HG02571 (cell line): ENCODE results near the gene OR7G3.

Experiments
- ATAC-seq: cut with Tn5 transposase; IDR thresholded peaks from one replicate; pipeline ENCODE4 v1.9.1; 2021; ENCODE audit warnings: mild to moderate bottlenecking, moderate library complexity; ENCODE audit not compliant: unreplicated experiment

OR7G3 gene

GRCh38 chr19:9109959-9110358 lies 16.8 kb downstream of the OR7G3 start:
- no peak for ATAC-seq

DNA sequence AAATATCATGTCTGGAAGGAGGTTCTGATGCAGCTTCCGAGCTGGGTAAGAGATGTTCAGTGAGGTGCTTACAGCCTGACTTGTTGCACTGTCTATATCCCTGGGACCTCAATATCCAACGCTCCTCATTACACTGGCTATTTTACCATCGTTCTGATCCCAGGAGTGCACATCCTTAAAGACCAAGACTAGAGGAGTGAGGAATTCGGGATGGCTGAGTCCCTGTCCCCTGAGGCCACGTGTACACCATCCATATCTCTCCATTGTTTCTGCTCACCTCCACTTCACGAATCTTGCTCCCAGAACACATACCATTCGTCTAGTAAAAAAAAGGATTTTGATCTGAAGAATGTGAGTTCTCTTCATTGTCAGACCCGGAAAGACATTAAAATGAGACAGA lies 19.4 kb downstream of the OR7G3 start, which contains the start of gene OR7G2:
OR7G2 (minus strand) TSS at position 101 of the 400 bp plus-strand sequence. CDS start 4,232 bp downstream, outside the sequence.
- no peak for ATAC-seq

- no peak for ATAC-seq
These were observed 40.0 kb downstream of the OR7G3 start, which contains the start of gene OR1M1 for GRCh38 chr19:9086761-9087160. OR1M1 (plus strand) TSS chr19:9087061; CDS start chr19:9093245, 6,184 bp downstream.

- no peak for ATAC-seq
These were observed 48.1 kb downstream of the OR7G3 start for GRCh38 chr19:9078651-9079050.

DNA sequence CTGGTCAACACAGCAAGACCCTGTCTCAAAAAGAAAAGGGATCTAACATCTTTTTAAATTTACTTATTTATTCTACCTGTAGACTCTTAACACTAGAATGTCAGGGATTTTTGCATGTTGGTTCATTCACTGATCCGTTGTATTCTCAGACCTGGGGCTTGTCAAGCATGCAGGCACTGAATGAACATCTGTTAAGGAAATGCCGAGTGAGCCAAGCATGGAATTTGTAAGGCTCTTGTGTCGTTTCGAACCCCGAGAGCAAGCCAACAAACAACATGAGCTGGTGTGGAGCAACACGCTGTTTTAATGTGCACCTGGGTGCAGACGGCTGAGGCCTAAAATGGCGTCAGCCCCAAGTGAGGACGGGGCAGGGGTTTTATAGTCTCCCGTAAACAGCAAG lies 49.8 kb downstream of the OR7G3 start:
- ATAC-seq = no peak
